NT2/D1 (cell line): ENCODE measurements around the gene EMILIN2.

Source experiments
- SUZ12 ChIP-seq: IDR thresholded peaks from 2 replicates; pipeline ENCODE4 v1.6.1; 2011; ENCODE audit not compliant: insufficient read length, insufficient read depth; ENCODE audit errors: extremely low read depth
- YY1 ChIP-seq: IDR thresholded peaks from 2 replicates; pipeline ENCODE4 v1.6.1; 2011; ENCODE audit not compliant: insufficient read length, insufficient read depth
- ZNF274 ChIP-seq: IDR thresholded peaks from 2 replicates; pipeline ENCODE4 v1.6.1; 2011; ENCODE audit warnings: mild to moderate bottlenecking, low read depth, low read length

GRCh38 chr18:2924920-2925319 is 78.1 kb downstream of the EMILIN2 start:
- no peak for TF ChIP-seq ZNF274
- no peak for TF ChIP-seq SUZ12
- TF ChIP-seq YY1, result no peak
